ENCODE data around the gene USH2A.

Gene USH2A

GRCh38 chr1:215887627-215888026 lies 535.6 kb downstream of the USH2A start:
- Histone ChIP-seq H3K27ac (ENCODE audit: low read depth, low read length) (no peak overlapping the region), H3K36me3 (ENCODE audit: control insufficient read depth, insufficient read depth, low read length) (no peaks in the 10 kb centered on the region), H3K27me3 (ENCODE audit: control insufficient read depth, insufficient read depth, low read length) (no peaks in the 10 kb centered on the region), H3K9ac (ENCODE audit: low read length) (no peak overlapping the region), H3K4me1 (ENCODE audit: control insufficient read depth, insufficient read depth, low read length) (no peaks in the 10 kb centered on the region), H3K4me3 (ENCODE audit: low read length) (no peak overlapping the region)

- Histone ChIP-seq H3K4me1 (ENCODE audit: control insufficient read depth, insufficient read depth, low read length) (no peaks in the 10 kb centered on the region), H3K27ac (ENCODE audit: low read depth, low read length) (no peak overlapping the region), H3K4me3 (ENCODE audit: low read length) (no peak overlapping the region), H3K9ac (ENCODE audit: low read length) (no peak overlapping the region), H3K27me3 (ENCODE audit: control insufficient read depth, insufficient read depth, low read length) (no peaks in the 10 kb centered on the region), H3K36me3 (ENCODE audit: control insufficient read depth, insufficient read depth, low read length) (no peaks in the 10 kb centered on the region)
Measured at GRCh38 chr1:215883004-215883403, 540.2 kb downstream of the USH2A start.

- Histone ChIP-seq H3K9ac (ENCODE audit: low read length) (no peak overlapping the region), H3K27me3 (ENCODE audit: control insufficient read depth, insufficient read depth, low read length) (no peaks in the 10 kb centered on the region), H3K4me1 (ENCODE audit: control insufficient read depth, insufficient read depth, low read length) (no peaks in the 10 kb centered on the region), H3K4me3 (ENCODE audit: low read length) (no peak overlapping the region), H3K27ac (ENCODE audit: low read depth, low read length) (no peak overlapping the region), H3K36me3 (ENCODE audit: control insufficient read depth, insufficient read depth, low read length) (no peaks in the 10 kb centered on the region)
Measured at GRCh38 chr1:215878843-215879242, 544.4 kb downstream of the USH2A start.

- H3K4me1 ChIP-seq (ENCODE audit: control insufficient read depth, insufficient read depth, low read length): no peaks in the 10 kb centered on the region
- H3K4me3 ChIP-seq (ENCODE audit: low read length): no peak overlapping the region
- no peak overlapping the region for H3K9ac ChIP-seq (ENCODE audit: low read length)
- H3K27me3 ChIP-seq (ENCODE audit: control insufficient read depth, insufficient read depth, low read length): no peaks in the 10 kb centered on the region
- H3K27ac ChIP-seq (ENCODE audit: low read depth, low read length): no peak overlapping the region
- no peaks in the 10 kb centered on the region for H3K36me3 ChIP-seq (ENCODE audit: control insufficient read depth, insufficient read depth, low read length)
Measured at GRCh38 chr1:215878128-215878527, 545.1 kb downstream of the USH2A start.

- Histone ChIP-seq H3K4me3 (ENCODE audit: low read length) (no peak overlapping the region), H3K36me3 (ENCODE audit: control insufficient read depth, insufficient read depth, low read length) (no peaks in the 10 kb centered on the region)
Measured at GRCh38 chr1:215877452-215877951, 545.7 kb downstream of the USH2A start.

GRCh38 chr1:215875712-215876111 lies 547.5 kb downstream of the USH2A start:
- H3K4me1 ChIP-seq (ENCODE audit: control insufficient read depth, insufficient read depth, low read length): no peaks in the 10 kb centered on the region
- H3K9ac ChIP-seq (ENCODE audit: low read length): no peak overlapping the region
- H3K27ac ChIP-seq (ENCODE audit: low read depth, low read length): no peak overlapping the region
- H3K36me3 ChIP-seq (ENCODE audit: control insufficient read depth, insufficient read depth, low read length): no peaks in the 10 kb centered on the region
- H3K4me3 ChIP-seq (ENCODE audit: low read length): no peak overlapping the region
- no peaks in the 10 kb centered on the region for H3K27me3 ChIP-seq (ENCODE audit: control insufficient read depth, insufficient read depth, low read length)

More at GRCh38 chr1:215877452-215877951, 545.7 kb downstream of the USH2A start:
- no peaks in the 10 kb centered on the region for H3K27me3 ChIP-seq (ENCODE audit: control insufficient read depth, insufficient read depth, low read length)
- no peaks in the 10 kb centered on the region for H3K4me1 ChIP-seq (ENCODE audit: control insufficient read depth, insufficient read depth, low read length)
- H3K27ac ChIP-seq (ENCODE audit: low read depth, low read length): no peak overlapping the region
- H3K9ac ChIP-seq (ENCODE audit: low read length): no peak overlapping the region

GRCh38 chr1:215875236-215875635 lies 548.0 kb downstream of the USH2A start:
- no peak overlapping the region for H3K27ac ChIP-seq (ENCODE audit: low read depth, low read length)
- H3K4me1 ChIP-seq (ENCODE audit: control insufficient read depth, insufficient read depth, low read length): no peaks in the 10 kb centered on the region
- H3K9ac ChIP-seq (ENCODE audit: low read length): no peak overlapping the region
- no peak overlapping the region for H3K4me3 ChIP-seq (ENCODE audit: low read length)
- no peaks in the 10 kb centered on the region for H3K27me3 ChIP-seq (ENCODE audit: control insufficient read depth, insufficient read depth, low read length)
- H3K36me3 ChIP-seq (ENCODE audit: control insufficient read depth, insufficient read depth, low read length): no peaks in the 10 kb centered on the region

- Histone ChIP-seq H3K4me1 (ENCODE audit: control insufficient read depth, insufficient read depth, low read length) (no peaks in the 10 kb centered on the region), H3K27ac (ENCODE audit: low read depth, low read length) (no peak overlapping the region), H3K36me3 (ENCODE audit: control insufficient read depth, insufficient read depth, low read length) (no peaks in the 10 kb centered on the region), H3K4me3 (ENCODE audit: low read length) (no peak overlapping the region), H3K27me3 (ENCODE audit: control insufficient read depth, insufficient read depth, low read length) (no peaks in the 10 kb centered on the region), H3K9ac (ENCODE audit: low read length) (no peak overlapping the region)
Measured at GRCh38 chr1:215872658-215873057, 550.6 kb downstream of the USH2A start.

- no peaks in the 10 kb centered on the region for H3K36me3 ChIP-seq (ENCODE audit: control insufficient read depth, insufficient read depth, low read length)
- no peak overlapping the region for H3K9ac ChIP-seq (ENCODE audit: low read length)
- H3K27me3 ChIP-seq (ENCODE audit: control insufficient read depth, insufficient read depth, low read length): no peaks in the 10 kb centered on the region
- H3K4me3 ChIP-seq (ENCODE audit: low read length): no peak overlapping the region
- H3K27ac ChIP-seq (ENCODE audit: low read depth, low read length): no peak overlapping the region
- no peaks in the 10 kb centered on the region for H3K4me1 ChIP-seq (ENCODE audit: control insufficient read depth, insufficient read depth, low read length)
Measured at GRCh38 chr1:215868500-215868899, 554.7 kb downstream of the USH2A start.

- no peaks in the 10 kb centered on the region for H3K36me3 ChIP-seq (ENCODE audit: control insufficient read depth, insufficient read depth, low read length)
- no peaks in the 10 kb centered on the region for H3K27me3 ChIP-seq (ENCODE audit: control insufficient read depth, insufficient read depth, low read length)
- H3K4me3 ChIP-seq (ENCODE audit: low read length): no peak overlapping the region
- no peak overlapping the region for H3K9ac ChIP-seq (ENCODE audit: low read length)
- no peaks in the 10 kb centered on the region for H3K4me1 ChIP-seq (ENCODE audit: control insufficient read depth, insufficient read depth, low read length)
- no peak overlapping the region for H3K27ac ChIP-seq (ENCODE audit: low read depth, low read length)
Measured at GRCh38 chr1:215865060-215865459, 558.2 kb downstream of the USH2A start.

GRCh38 chr1:215863796-215864195 lies 559.5 kb downstream of the USH2A start:
- Histone ChIP-seq H3K27ac (ENCODE audit: low read depth, low read length) (no peak overlapping the region), H3K9ac (ENCODE audit: low read length) (no peak overlapping the region), H3K27me3 (ENCODE audit: control insufficient read depth, insufficient read depth, low read length) (no peaks in the 10 kb centered on the region), H3K4me1 (ENCODE audit: control insufficient read depth, insufficient read depth, low read length) (no peaks in the 10 kb centered on the region), H3K36me3 (ENCODE audit: control insufficient read depth, insufficient read depth, low read length) (no peaks in the 10 kb centered on the region), H3K4me3 (ENCODE audit: low read length) (no peak overlapping the region)

GRCh38 chr1:215860833-215861232 lies 562.4 kb downstream of the USH2A start:
- Histone ChIP-seq H3K4me3 (ENCODE audit: low read length) (no peak overlapping the region), H3K27me3 (ENCODE audit: control insufficient read depth, insufficient read depth, low read length) (no peaks in the 10 kb centered on the region), H3K36me3 (ENCODE audit: control insufficient read depth, insufficient read depth, low read length) (no peaks in the 10 kb centered on the region), H3K4me1 (ENCODE audit: control insufficient read depth, insufficient read depth, low read length) (no peaks in the 10 kb centered on the region), H3K27ac (ENCODE audit: low read depth, low read length) (no peak overlapping the region), H3K9ac (ENCODE audit: low read length) (no peak overlapping the region)

- H3K4me1 ChIP-seq (ENCODE audit: control insufficient read depth, insufficient read depth, low read length): no peaks in the 10 kb centered on the region
- H3K27me3 ChIP-seq (ENCODE audit: control insufficient read depth, insufficient read depth, low read length): no peaks in the 10 kb centered on the region
- H3K27ac ChIP-seq (ENCODE audit: low read depth, low read length): no peak overlapping the region
- no peak overlapping the region for H3K9ac ChIP-seq (ENCODE audit: low read length)
- no peaks in the 10 kb centered on the region for H3K36me3 ChIP-seq (ENCODE audit: control insufficient read depth, insufficient read depth, low read length)
- H3K4me3 ChIP-seq (ENCODE audit: low read length): no peak overlapping the region
Measured at GRCh38 chr1:215857317-215857716, 565.9 kb downstream of the USH2A start.

All from rectal smooth muscle tissue (tissue), 1 donor.